Right lobe of liver (tissue), 4 donors: Measurements from ENCODE around the gene CHL1.

Experiments used
- CTCF ChIP-seq, 4 donors: fragments of 200-600 bp in 3 of 4; fragments of 450-650 bp in 1 of 4; IDR thresholded peaks; one replicate each; pipeline versions ENCODE4 v1.5.1 to v1.8.0; 2016 to 2022; ENCODE audit warnings: antibody characterized with exemption in 4 of 4, mild to moderate bottlenecking in 2 of 4
- POLR2A ChIP-seq: fragments of 450-650 bp; IDR thresholded peaks from one replicate; pipeline ENCODE4 v1.6.1; 2017; ENCODE audit warnings: antibody characterized with exemption, mild to moderate bottlenecking
- donor health status: DM: no; HTN: no; CAD: no.
- donor health status: DM: no; HTN: no; CAD: no.
- donor health status: DM: no; HTN: yes; CAD: no.

DNA sequence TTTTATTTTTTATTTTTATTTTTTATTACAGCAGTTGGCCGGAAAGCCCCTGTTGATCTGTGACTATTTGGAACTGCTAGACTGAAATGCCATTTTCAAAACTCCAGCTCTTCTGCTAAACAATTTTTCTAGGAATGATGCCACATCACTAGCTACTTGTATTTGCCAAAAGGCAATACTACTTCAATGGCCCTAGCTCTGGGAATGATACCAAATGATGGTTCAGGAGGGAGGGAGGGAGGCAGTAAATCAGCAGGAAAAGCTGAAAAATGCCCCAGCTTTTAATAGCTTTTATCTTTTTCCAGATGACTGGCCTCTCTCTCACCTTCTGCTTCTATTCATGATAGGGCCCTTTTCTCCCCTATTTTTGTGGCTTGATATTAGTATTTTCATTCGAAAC, 2.6 kb upstream of the CHL1 start:
- TF ChIP-seq CTCF (IDR thresholded peaks at IDR 0.05) (no peak), POLR2A (no peak)
